Loucy (cell line): Measurements from ENCODE around the gene USP22.

Source experiments
- H2AFZ ChIP-seq: fragments of 200-600 bp; sonication (generic); 2 replicates; pipeline ENCODE4 v1.6.0; 2016; ENCODE audit warnings: antibody characterized with exemption, mild to moderate bottlenecking, low read length, moderate library complexity
- H3F3A ChIP-seq: fragments of 200-600 bp; 2 replicates; pipeline ENCODE4 v1.6.0; 2016; ENCODE audit warnings: antibody characterized with exemption, low read depth, mild to moderate bottlenecking
- H3K27me3 ChIP-seq: fragments of 200-600 bp; sonication (generic); 2 replicates; pipeline ENCODE4 v1.6.1; 2014; ENCODE audit warnings: low read length, mild to moderate bottlenecking; ENCODE audit not compliant: insufficient read depth, poor library complexity, severe bottlenecking
- H3K36me3 ChIP-seq: fragments of 200-600 bp; sonication (generic); 2 replicates; pipeline ENCODE4 v1.6.1; 2016; ENCODE audit warnings: low read length; ENCODE audit not compliant: insufficient read depth
- H3K4me1 ChIP-seq: fragments of 200-600 bp; sonication (generic); 2 replicates; pipeline ENCODE4 v1.5.1; 2014; ENCODE audit warnings: low read length, mild to moderate bottlenecking; ENCODE audit not compliant: insufficient read depth, poor library complexity, severe bottlenecking
- H3K4me2 ChIP-seq: fragments of 200-600 bp; sonication (generic); 2 replicates; pipeline ENCODE4 v1.6.0; 2014; ENCODE audit warnings: antibody characterized with exemption, low read length, low read depth, mild to moderate bottlenecking; ENCODE audit not compliant: poor library complexity, severe bottlenecking
- H3K4me3 ChIP-seq: fragments of 200-600 bp; sonication (generic); 2 replicates; pipeline ENCODE4 v1.5.1; 2014; ENCODE audit warnings: low read length, mild to moderate bottlenecking, mixed read lengths; ENCODE audit not compliant: poor library complexity, severe bottlenecking
- H3K79me2 ChIP-seq: fragments of 200-600 bp; sonication (generic); 2 replicates; pipeline ENCODE4 v1.6.1; 2014; ENCODE audit warnings: low read length; ENCODE audit not compliant: insufficient read depth
- H3K9ac ChIP-seq: fragments of 200-600 bp; sonication (generic); 2 replicates; pipeline ENCODE4 v1.6.0; 2014; ENCODE audit warnings: mild to moderate bottlenecking, low read depth, low read length, moderate library complexity; ENCODE audit not compliant: poor library complexity, severe bottlenecking
- H3K9me2 ChIP-seq: fragments of 200-600 bp; sonication (generic); replicated peaks from 2 replicates; pipeline ENCODE4 v1.6.1; 2016; ENCODE audit warnings: low read depth, low read length, mixed read lengths
- H3K9me3 ChIP-seq: fragments of 200-600 bp; sonication (generic); 2 replicates; pipeline ENCODE4 v1.6.1; 2014; ENCODE audit warnings: mild to moderate bottlenecking, antibody characterized with exemption, low read length, low read depth; ENCODE audit not compliant: insufficient read depth
- H4K20me1 ChIP-seq: fragments of 200-600 bp; sonication (generic); 2 replicates; pipeline ENCODE4 v1.6.0; 2014; ENCODE audit warnings: antibody characterized with exemption, low read length, mild to moderate bottlenecking; ENCODE audit not compliant: insufficient read depth, poor library complexity, severe bottlenecking
- CTCF ChIP-seq: fragments of 200-600 bp; sonication (generic); conservative IDR thresholded peaks from 2 replicates; pipeline ENCODE4 v1.5.1; 2014; ENCODE audit warnings: mild to moderate bottlenecking, antibody characterized with exemption, low read length
- EZH2phosphoT487 ChIP-seq: fragments of 200-600 bp; IDR thresholded peaks from 2 replicates; pipeline ENCODE4 v1.6.1; 2018; ENCODE audit warnings: antibody characterized with exemption, mild to moderate bottlenecking, moderate library complexity, borderline replicate concordance

USP22 gene

DNA sequence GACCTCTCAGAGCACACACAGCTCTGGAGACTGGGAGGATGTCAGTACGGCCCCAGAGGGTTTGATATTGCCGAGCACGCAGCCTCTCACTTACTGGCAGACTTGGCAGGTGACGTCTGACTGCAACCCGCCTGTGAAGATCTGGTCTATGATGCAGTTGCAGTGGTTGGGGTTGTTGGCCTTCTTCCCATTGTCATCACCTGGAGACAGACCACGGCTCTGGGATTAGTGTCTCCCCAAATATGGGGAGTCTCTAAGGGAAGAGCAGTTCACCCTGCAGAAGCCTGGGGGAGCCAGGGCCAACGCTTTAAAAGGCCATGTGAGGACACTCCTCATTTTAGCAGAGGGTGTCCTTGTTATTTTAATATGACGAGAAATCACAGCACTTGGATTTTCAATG is 30.1 kb downstream of the USP22 start:
- peaks cover 98% of the 10 kb centered on the region for H3K36me3 ChIP-seq

DNA sequence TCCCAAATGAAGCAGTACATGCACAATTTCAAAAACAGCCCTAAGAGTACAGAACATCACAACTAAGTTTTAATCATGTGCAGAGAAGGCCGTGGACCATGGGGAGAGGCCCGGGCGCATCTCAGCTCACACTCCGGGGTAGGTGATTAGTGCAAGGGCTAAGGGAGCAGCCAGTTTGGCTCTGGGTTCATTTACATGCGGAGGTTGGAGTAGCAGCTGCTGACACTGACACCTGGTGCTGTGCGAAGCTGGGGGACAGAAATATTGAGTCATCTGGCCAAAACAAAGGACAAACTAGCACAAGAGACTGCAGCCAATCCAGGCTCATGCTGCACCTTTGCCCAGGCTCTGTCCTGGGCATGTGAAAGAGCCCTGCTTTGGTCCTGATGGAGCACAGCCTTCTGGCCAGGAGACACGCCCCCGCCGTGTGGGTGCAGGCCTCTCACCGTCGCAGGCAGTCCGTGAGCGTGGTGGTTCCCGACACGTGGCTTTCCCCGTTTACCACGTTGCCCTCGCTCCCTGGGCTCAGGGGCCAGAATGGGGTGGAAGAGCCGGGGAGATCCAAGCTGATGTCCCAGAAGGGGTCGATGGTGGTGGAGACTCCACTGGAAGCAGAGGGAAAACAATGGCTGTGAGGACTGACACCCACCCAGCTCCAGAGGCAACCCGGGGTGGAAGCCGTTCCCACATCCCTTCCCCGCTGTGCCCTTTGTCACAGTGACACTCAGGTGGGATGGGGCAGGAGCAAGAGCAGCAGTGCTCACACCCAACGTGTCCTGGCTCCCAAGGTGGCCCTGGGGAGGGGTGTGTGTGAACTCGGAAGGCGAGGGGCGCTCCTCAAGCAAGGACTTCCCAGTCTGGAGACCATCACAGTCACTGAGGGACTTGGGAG is 31.9 kb downstream of the USP22 start:
- no peak for TF ChIP-seq EZH2phosphoT487
- TF ChIP-seq CTCF, result no peak
- no peaks in the 10 kb centered on the region for H3K4me1 ChIP-seq
- peaks cover 57% of the 10 kb centered on the region; the same call in 1 of the 2 replicates for H3K79me2 ChIP-seq
- H3K9me2 ChIP-seq, result no peaks in the 10 kb centered on the region
- no peaks in the 10 kb centered on the region for H3K9me3 ChIP-seq
- peaks cover 98% of the 10 kb centered on the region for H3K36me3 ChIP-seq
- H3F3A ChIP-seq, result no peaks in the 10 kb centered on the region
- no peaks in the 10 kb centered on the region for H3K27me3 ChIP-seq
- H4K20me1 ChIP-seq, result peaks cover 78% of the 10 kb centered on the region
- H3K9ac ChIP-seq, result no peak overlapping the region
- H2AFZ ChIP-seq, result no peak overlapping the region
- no peak overlapping the region for H3K4me2 ChIP-seq
- H3K4me3 ChIP-seq, result no peak overlapping the region

More for the DNA sequence above, 30.1 kb downstream of the USP22 start:
- no peaks in the 10 kb centered on the region for H3K27me3 ChIP-seq
- no peaks in the 10 kb centered on the region for H3K4me1 ChIP-seq
- no peak overlapping the region for H3K4me3 ChIP-seq
- TF ChIP-seq EZH2phosphoT487 (no peak), CTCF (no peak)
- H3F3A ChIP-seq, result no peaks in the 10 kb centered on the region
- peaks cover 90% of the 10 kb centered on the region for H4K20me1 ChIP-seq
- H2AFZ ChIP-seq, result no peak overlapping the region
- no peak overlapping the region for H3K4me2 ChIP-seq
- no peaks in the 10 kb centered on the region for H3K9me3 ChIP-seq
- peaks cover 75% of the 10 kb centered on the region for H3K79me2 ChIP-seq
- H3K9ac ChIP-seq, result no peak overlapping the region
- H3K9me2 ChIP-seq, result no peaks in the 10 kb centered on the region

DNA sequence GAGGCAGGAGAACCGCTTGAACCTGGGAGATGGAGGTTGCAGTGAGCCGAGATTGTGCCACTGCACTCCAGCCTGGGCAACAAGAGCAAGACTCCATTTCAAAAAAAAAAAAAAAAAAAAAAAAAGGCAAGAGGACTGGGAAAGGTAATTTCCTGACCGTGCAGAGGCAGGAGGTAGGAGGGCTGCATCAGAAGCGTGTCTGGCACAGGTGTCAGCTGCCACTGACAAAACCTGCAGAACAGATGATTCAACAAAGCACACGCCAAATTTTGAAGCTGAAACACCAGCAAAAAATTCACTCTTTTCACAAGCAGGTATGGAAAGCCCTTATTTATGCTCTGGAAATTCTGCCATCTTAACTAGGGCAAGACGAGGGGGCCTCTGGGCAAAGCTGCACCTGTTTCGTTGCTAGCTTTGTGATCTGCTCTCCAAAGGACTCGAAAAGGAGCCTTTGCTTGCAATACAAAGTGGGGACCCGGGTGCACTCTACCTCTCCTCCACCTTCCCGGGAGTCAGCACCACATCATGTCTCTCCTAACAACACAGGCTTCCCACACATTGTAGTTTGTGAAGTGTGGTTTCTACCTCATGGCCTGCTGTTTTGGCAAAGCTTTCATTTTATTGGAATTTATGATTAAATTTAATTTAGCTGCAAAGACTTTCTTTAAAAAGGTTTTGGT is 33.7 kb downstream of the USP22 start:
- no peak overlapping the region for H3K9ac ChIP-seq
- no peak overlapping the region for H2AFZ ChIP-seq
- TF ChIP-seq EZH2phosphoT487 (no peak), CTCF (no peak)
- H3K9me2 ChIP-seq, result no peaks in the 10 kb centered on the region
- no peaks in the 10 kb centered on the region for H3F3A ChIP-seq
- peaks cover 67% of the 10 kb centered on the region for H4K20me1 ChIP-seq
- H3K4me2 ChIP-seq, result no peak overlapping the region
- peaks cover 43% of the 10 kb centered on the region; the same call in 1 of the 2 replicates for H3K79me2 ChIP-seq
- no peaks in the 10 kb centered on the region for H3K4me1 ChIP-seq
- peaks cover 98% of the 10 kb centered on the region for H3K36me3 ChIP-seq
- H3K9me3 ChIP-seq, result no peaks in the 10 kb centered on the region
- no peak overlapping the region for H3K4me3 ChIP-seq
- H3K27me3 ChIP-seq, result no peaks in the 10 kb centered on the region
